Measurements from ENCODE around the gene SEC24B.
"Not testable (repeated sequence)": the region's sequence is repeated elsewhere in the genome, so short reads cannot be mapped to it uniquely, and the experiment has no call there.

The SEC24B gene

DNA sequence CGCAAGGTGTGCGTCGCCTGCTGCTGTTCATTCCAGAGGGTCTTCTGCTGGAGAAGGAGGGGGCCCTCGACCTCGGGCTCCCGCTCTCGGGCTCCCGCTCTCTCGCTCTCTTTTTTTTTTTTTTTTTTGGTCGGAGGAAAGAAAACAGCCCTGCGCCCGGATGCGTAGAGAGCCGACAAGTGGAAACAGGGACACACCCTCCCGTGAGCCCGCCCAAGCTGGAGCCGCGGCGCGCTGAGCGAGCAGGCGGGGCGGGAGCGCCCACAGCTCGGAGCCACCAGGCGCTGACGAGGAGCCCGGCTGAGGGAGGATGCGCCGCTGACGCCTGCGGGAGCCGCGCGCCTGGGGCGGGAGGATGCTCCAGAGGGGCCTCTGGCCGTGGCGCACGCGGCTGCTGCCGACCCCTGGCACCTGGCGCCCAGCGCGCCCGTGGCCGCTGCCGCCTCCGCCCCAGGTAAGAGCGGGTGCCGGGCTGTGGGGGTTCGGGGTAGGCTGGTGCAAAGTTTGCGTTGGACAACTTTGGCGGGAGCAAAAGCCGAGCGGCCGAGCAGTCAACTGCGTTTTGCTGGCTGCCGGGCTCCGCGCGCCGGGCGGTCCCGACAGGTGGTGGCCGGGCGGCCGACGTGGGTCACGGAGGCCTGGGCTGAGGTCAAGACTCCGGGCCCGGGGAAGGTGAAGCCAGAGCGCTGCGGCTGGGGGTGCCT is 126.5 kb downstream of the SEC24B start, which contains the start of gene MCUB:
Gene MCUB (plus strand): TSS at position 264 of the 704 bp plus-strand sequence. CDS start 92 bp downstream, at position 356.
- H3K36me3 Mint-ChIP-seq (ENCODE audit: low read depth): peaks cover 39% of the 10 kb centered on the region
- H3K4me1 Mint-ChIP-seq (ENCODE audit: low read depth): peaks cover 38% of the 10 kb centered on the region
- H3K27ac Mint-ChIP-seq: peak within 1 kb of the TSS; percentile 99
- no peaks in the 10 kb centered on the region for H3K27me3 Mint-ChIP-seq (ENCODE audit: low read depth)
- DNase-seq (ENCODE audit: low spot score): peak; percentile 94
- H3K4me3 Mint-ChIP-seq: peak within 1 kb of the TSS; percentile 98
- peaks cover 4% of the 10 kb centered on the region for H3K9me3 Mint-ChIP-seq

DNA sequence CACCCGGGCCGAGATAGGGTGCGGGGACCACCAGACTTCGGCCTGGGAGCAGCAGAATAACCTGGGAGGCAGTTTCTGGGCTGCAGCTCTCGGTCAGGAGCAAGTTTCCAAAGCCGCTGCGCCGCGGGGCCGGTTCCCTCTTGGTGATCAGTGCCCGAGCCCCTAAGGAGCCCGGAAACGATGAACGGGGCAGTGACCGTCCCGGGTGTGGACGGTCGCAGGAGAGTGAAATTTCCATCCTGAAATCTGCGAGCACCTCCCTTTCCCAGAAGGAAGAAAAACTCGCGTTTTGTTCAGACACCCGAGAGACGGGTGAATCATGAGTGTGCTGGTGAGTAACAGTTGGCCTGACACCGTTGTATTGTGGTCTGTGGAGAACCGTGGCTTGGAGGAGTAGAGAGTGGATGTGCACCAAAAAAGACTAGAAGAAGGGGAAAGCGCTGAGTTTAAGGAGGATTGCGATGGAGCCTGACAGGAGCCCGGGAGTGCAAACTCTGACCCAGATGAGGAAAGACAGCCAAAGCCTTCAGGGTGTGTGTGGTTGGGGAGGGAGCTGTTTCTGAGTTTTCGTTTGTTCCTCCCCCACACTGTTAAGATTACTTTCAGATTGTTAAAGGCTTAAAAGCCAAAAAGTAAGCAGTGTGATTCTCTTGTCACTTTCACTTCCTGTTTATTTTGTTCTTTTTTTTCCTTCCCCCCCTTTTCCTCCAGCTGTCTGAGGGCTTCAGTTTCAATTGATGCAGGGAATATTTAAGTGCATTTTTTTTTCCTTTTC is 127.3 kb downstream of the SEC24B start:
- peak; percentile 70 for DNase-seq (ENCODE audit: low spot score)

DNA sequence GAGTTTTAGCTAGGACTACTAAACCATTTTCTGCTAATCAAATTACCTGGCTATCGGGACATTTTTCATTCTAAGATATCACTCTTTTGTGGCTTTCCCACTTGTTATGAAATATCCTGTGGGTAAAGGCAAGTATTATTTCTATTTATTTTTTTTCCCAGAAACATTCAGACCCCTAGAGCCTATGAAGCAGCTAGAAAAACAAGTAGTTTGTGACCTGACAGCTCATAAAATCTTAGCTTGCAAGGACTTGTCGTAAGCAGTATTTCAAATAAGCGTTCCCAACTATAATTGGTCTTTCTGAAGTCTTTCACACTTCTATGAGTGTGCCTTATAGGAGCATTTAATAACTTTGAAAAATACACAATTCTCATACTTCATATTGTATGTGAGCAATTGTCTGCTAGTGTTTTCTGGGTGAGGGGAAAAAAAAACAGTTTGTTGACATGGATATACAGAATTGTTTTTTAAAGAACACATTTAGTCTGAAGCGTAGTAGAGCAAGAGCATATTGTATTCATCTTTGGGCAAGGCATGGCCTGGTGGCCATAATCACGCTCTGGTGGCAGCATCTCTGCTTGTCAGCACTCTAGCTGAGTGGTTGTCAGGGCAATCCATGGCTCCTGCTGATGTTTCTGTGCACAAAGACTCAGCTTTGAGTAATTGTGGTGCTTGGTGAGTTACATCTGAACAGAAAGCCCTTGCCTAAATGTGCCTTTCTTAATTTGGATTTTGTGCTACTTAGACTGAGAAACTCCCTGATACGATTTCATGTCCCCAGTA is 129.0 kb downstream of the SEC24B start:
- no peaks in the 10 kb centered on the region for H3K27me3 Mint-ChIP-seq (ENCODE audit: low read depth)
- H3K9me3 Mint-ChIP-seq: peaks cover 4% of the 10 kb centered on the region
- no peak for DNase-seq (ENCODE audit: low spot score)
- peak overlapping the region; percentile 98 for H3K4me3 Mint-ChIP-seq
- no peak overlapping the region for H3K27ac Mint-ChIP-seq
- H3K36me3 Mint-ChIP-seq (ENCODE audit: low read depth): peaks cover 37% of the 10 kb centered on the region
- H3K4me1 Mint-ChIP-seq (ENCODE audit: low read depth): peaks cover 40% of the 10 kb centered on the region

More for the DNA sequence above, 127.3 kb downstream of the SEC24B start:
- H3K27ac Mint-ChIP-seq: peak overlapping the region; percentile 99
- peaks cover 41% of the 10 kb centered on the region for H3K36me3 Mint-ChIP-seq (ENCODE audit: low read depth)
- H3K9me3 Mint-ChIP-seq: peaks cover 4% of the 10 kb centered on the region
- peaks cover 40% of the 10 kb centered on the region for H3K4me1 Mint-ChIP-seq (ENCODE audit: low read depth)
- H3K27me3 Mint-ChIP-seq (ENCODE audit: low read depth): no peaks in the 10 kb centered on the region
- peak overlapping the region; percentile 98 for H3K4me3 Mint-ChIP-seq

- no peak overlapping the region for H3K27ac Mint-ChIP-seq
- DNase-seq (ENCODE audit: low spot score): no peak
- H3K4me3 Mint-ChIP-seq: no peak overlapping the region
- peaks cover 30% of the 10 kb centered on the region for H3K36me3 Mint-ChIP-seq (ENCODE audit: low read depth)
- peaks cover 38% of the 10 kb centered on the region for H3K4me1 Mint-ChIP-seq (ENCODE audit: low read depth)
- H3K27me3 Mint-ChIP-seq (ENCODE audit: low read depth): peaks cover 4% of the 10 kb centered on the region
- peaks cover 5% of the 10 kb centered on the region for H3K9me3 Mint-ChIP-seq
These were observed 137.9 kb downstream of the SEC24B start for GRCh38 chr4:109571494-109571893.

DNA sequence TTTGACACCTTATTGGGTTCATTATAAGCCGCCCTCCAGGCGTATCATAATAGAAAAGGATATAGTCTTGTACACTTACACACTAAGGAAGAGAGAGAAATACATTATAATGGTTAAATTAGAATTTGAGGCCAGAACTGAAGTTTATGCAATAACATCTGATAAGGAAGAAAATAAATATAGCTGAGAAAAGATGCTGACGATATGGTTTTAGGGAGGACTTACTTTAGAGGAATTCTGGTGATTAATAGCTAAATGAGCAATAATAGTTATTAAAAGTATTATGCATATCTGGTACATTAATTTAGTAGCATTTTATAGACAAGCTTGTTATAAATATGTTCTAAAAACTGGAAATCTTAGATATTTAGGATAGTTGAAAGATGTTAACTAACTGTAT is 138.5 kb downstream of the SEC24B start:
- Mint-ChIP-seq H3K36me3 (ENCODE audit: low read depth) (peaks cover 30% of the 10 kb centered on the region), H3K27ac (no peak overlapping the region), H3K4me1 (ENCODE audit: low read depth) (peaks cover 39% of the 10 kb centered on the region), H3K27me3 (ENCODE audit: low read depth) (peaks cover 4% of the 10 kb centered on the region), H3K4me3 (no peak overlapping the region), H3K9me3 (peaks cover 5% of the 10 kb centered on the region)
- DNase-seq (ENCODE audit: low spot score): no peak

GRCh38 chr4:109574443-109574850 is 140.8 kb downstream of the SEC24B start:
- peaks cover 31% of the 10 kb centered on the region for H3K36me3 Mint-ChIP-seq (ENCODE audit: low read depth)
- H3K27ac Mint-ChIP-seq: no peak overlapping the region
- H3K9me3 Mint-ChIP-seq: peaks cover 5% of the 10 kb centered on the region
- H3K4me1 Mint-ChIP-seq (ENCODE audit: low read depth): peaks cover 37% of the 10 kb centered on the region
- DNase-seq (ENCODE audit: low spot score): no peak
- peaks cover 4% of the 10 kb centered on the region for H3K27me3 Mint-ChIP-seq (ENCODE audit: low read depth)
- peak overlapping the region; percentile 49 for H3K4me3 Mint-ChIP-seq

- H3K27ac Mint-ChIP-seq: no peak overlapping the region
- peak; percentile 29 for DNase-seq (ENCODE audit: low spot score)
- H3K27me3 Mint-ChIP-seq (ENCODE audit: low read depth): peaks cover 4% of the 10 kb centered on the region
- H3K9me3 Mint-ChIP-seq: peaks cover 5% of the 10 kb centered on the region
- peak overlapping the region; percentile 49 for H3K4me3 Mint-ChIP-seq
- peaks cover 34% of the 10 kb centered on the region for H3K4me1 Mint-ChIP-seq (ENCODE audit: low read depth)
- H3K36me3 Mint-ChIP-seq (ENCODE audit: low read depth): peaks cover 33% of the 10 kb centered on the region
These were observed 141.6 kb downstream of the SEC24B start for GRCh38 chr4:109574931-109575804.

- Mint-ChIP-seq H3K4me1 (ENCODE audit: low read depth) (peaks cover 34% of the 10 kb centered on the region), H3K27me3 (ENCODE audit: low read depth) (peaks cover 4% of the 10 kb centered on the region), H3K36me3 (ENCODE audit: low read depth) (peaks cover 35% of the 10 kb centered on the region), H3K4me3 (no peak overlapping the region), H3K9me3 (peaks cover 7% of the 10 kb centered on the region), H3K27ac (no peak overlapping the region)
- DNase-seq (ENCODE audit: low spot score): no peak
These were observed 142.8 kb downstream of the SEC24B start for GRCh38 chr4:109576462-109576861.

GRCh38 chr4:109578846-109579245 is 145.2 kb downstream of the SEC24B start:
- Mint-ChIP-seq H3K4me1 (ENCODE audit: low read depth) (peaks cover 33% of the 10 kb centered on the region), H3K27ac (no peak overlapping the region), H3K36me3 (ENCODE audit: low read depth) (peaks cover 46% of the 10 kb centered on the region), H3K4me3 (no peak overlapping the region), H3K27me3 (ENCODE audit: low read depth) (peaks cover 2% of the 10 kb centered on the region), H3K9me3 (peaks cover 12% of the 10 kb centered on the region)
- DNase-seq (ENCODE audit: low spot score): no peak

GRCh38 chr4:109579997-109580396 is 146.4 kb downstream of the SEC24B start:
- Mint-ChIP-seq H3K9me3 (peaks cover 12% of the 10 kb centered on the region), H3K36me3 (ENCODE audit: low read depth) (peaks cover 51% of the 10 kb centered on the region), H3K4me1 (ENCODE audit: low read depth) (peaks cover 29% of the 10 kb centered on the region)
- H3K27ac Mint-ChIP-seq; H3K4me3 Mint-ChIP-seq; H3K27me3 Mint-ChIP-seq (ENCODE audit: low read depth); DNase-seq (ENCODE audit: low spot score): not testable (repeated sequence)

GRCh38 chr4:109588176-109588575 is 154.6 kb downstream of the SEC24B start:
- peaks cover 17% of the 10 kb centered on the region for H3K36me3 Mint-ChIP-seq (ENCODE audit: low read depth)
- H3K27ac Mint-ChIP-seq: no peak overlapping the region
- DNase-seq (ENCODE audit: low spot score): peak; percentile 63
- peaks cover 5% of the 10 kb centered on the region for H3K9me3 Mint-ChIP-seq
- H3K4me3 Mint-ChIP-seq: no peak overlapping the region
- peaks cover 41% of the 10 kb centered on the region for H3K4me1 Mint-ChIP-seq (ENCODE audit: low read depth)
- H3K27me3 Mint-ChIP-seq (ENCODE audit: low read depth): no peaks in the 10 kb centered on the region

DNA sequence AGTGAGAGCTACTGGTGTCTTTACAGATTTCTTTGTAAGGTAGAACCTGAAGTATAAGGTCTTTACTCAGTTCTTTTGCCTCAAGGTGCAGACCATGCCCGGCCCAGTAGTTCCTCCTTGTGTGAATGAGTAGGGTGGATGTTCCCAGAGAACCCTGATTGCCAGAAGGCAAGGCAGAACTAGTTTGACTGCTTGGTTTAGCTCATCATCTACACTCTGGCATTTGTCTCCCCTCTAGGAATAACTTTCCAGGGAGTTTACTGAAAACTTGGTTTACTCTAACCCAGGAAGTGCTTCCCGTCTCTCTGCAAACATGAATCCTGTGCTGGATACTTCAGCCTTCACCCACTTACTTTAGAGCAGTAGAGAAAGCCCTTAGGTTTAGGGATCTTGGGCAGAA is 155.5 kb downstream of the SEC24B start:
- H3K36me3 Mint-ChIP-seq (ENCODE audit: low read depth): peaks cover 11% of the 10 kb centered on the region
- peaks cover 5% of the 10 kb centered on the region for H3K9me3 Mint-ChIP-seq
- no peak overlapping the region for H3K27ac Mint-ChIP-seq
- H3K27me3 Mint-ChIP-seq (ENCODE audit: low read depth): no peaks in the 10 kb centered on the region
- peaks cover 34% of the 10 kb centered on the region for H3K4me1 Mint-ChIP-seq (ENCODE audit: low read depth)
- no peak overlapping the region for H3K4me3 Mint-ChIP-seq
- DNase-seq (ENCODE audit: low spot score): no peak

GRCh38 chr4:109589605-109590004 is 156.0 kb downstream of the SEC24B start:
- no peak for DNase-seq (ENCODE audit: low spot score)
- Mint-ChIP-seq H3K27me3 (ENCODE audit: low read depth) (no peaks in the 10 kb centered on the region), H3K36me3 (ENCODE audit: low read depth) (peaks cover 7% of the 10 kb centered on the region), H3K4me3 (no peak overlapping the region), H3K4me1 (ENCODE audit: low read depth) (peaks cover 30% of the 10 kb centered on the region), H3K9me3 (peaks cover 5% of the 10 kb centered on the region), H3K27ac (no peak overlapping the region)
